ENCODE data around the gene IGFBP6.
"Not testable (repeated sequence)": the region's sequence is repeated elsewhere in the genome, so short reads cannot be mapped to it uniquely, and the experiment has no call there.

The IGFBP6 gene

GRCh38 chr12:53070877-53071492 lies 26.5 kb upstream of the IGFBP6 start:
- no peak for DNase-seq (ENCODE audit: low spot score)

- DNase-seq (ENCODE audit: low spot score), result no peak
Observed at GRCh38 chr12:53071591-53072551, 25.6 kb upstream of the IGFBP6 start.

DNA sequence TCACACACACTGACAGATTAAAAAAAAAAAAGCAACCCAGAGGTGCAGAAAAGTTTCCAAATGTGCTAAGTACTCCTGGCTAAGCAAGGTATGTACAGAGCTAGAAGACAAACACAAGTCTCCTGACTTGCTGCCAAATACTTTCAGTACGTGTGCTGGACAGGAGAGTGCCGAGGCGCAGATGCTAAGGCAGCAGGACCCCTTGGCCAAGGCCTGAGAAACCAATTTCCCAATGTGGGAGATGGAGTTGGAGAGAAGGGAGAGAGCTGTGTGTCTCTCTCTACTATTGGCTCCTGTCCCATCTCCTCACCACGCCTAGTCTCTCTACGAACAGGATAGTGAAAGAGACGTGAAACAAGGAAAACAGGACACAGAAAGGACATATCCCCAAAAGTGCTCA lies 23.6 kb upstream of the IGFBP6 start:
- no peak for DNase-seq (ENCODE audit: low spot score)

GRCh38 chr12:53074283-53074998 lies 23.0 kb upstream of the IGFBP6 start:
- DNase-seq (ENCODE audit: low spot score), result no peak

DNA sequence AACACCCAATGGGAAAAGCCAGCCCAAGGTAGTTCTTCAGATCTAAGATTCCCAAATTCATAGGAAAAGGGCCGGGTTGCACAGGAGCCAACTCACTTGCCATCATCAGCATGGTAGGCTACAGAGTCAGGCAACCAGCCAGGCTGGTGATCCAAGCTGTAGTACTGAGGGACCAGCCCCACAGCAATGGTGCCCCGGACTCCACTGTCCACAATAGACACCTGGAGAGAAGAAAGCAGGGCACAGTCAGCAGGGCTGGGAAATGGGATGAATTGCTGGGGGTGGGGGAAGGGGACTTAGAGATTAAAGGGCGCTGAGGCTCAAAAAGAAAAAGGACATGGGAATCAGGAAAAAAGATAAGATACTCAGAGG lies 22.5 kb upstream of the IGFBP6 start:
- DNase-seq (ENCODE audit: low spot score), result no peak

DNA sequence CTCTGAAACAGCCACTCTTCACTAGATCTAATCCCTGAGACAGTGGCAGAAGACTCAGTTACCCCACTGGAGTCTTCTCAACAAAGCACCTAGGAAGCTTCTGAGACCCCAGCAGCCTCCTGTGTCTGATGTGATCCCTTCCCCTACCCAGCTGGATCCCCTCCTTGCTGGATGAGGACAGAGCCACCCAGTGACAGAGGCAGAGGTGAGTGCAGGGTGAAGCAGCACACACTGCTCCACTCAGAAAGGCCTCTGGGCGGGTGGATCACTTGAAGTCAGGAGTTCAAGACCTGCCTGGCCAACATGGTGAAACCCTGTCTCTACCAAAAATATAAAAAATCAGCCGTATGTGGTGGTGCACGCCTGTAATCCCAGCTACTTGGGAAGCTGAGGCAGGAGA lies 21.0 kb upstream of the IGFBP6 start:
- DNase-seq (ENCODE audit: low spot score), result no peak

DNA sequence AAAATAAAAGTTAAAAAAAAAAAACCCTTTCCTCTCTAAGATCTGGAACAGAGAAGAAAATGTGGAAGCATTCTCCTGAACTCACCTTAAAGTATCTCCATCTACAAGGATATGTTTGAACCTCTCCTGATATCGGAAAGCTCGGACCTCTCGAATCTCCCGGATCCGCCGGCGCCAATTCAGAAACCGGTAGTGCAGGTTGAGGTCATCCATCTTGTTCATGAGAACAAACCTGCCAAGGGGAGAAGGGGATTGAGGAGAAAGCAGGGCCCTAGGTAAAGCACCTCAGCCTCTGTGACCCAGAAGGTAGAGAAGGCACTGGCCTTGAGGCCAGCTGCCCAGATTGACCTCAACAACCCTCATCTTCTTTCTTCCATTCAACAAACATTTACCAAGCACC lies 20.4 kb upstream of the IGFBP6 start:
- DNase-seq (ENCODE audit: low spot score), result no peak

DNA sequence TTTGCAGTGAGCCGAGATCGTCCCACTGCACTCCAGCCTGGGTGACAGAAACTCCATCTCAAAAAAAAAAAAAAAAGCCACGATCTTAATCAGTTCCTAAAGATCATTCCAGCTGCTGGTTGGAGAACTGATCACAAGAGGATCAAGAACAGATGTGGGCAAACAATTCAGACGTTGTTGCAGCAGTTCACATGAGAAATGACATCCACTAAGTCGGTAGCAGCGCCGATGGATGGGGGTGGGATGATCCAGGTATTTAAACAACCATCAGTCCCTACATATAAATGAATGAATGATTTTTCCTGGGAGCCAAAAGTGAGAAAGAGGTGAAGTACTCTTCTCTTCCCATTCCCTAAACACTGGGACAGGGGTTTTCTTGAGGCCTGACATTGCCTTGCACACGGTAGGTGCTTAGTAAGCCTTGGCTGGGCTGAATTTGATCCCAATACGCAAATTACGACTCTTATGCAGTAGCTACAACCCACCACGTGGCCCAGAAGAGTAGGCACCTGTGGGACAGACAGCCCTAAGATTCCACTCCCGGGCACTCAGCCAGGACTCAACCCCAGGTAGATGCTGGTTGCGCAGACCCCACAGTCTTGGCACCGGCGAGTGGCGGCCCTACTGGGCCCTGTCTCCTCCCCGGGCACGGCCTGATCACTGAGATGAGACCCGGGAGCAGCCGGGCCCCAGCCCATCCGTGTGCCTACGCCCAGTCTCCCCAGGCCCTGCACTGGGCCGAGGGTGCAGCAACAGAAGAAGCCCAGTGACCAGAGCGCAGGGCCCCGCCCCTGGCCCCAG lies 18.8 kb upstream of the IGFBP6 start:
- DNase-seq (ENCODE audit: low spot score), result no peak

DNA sequence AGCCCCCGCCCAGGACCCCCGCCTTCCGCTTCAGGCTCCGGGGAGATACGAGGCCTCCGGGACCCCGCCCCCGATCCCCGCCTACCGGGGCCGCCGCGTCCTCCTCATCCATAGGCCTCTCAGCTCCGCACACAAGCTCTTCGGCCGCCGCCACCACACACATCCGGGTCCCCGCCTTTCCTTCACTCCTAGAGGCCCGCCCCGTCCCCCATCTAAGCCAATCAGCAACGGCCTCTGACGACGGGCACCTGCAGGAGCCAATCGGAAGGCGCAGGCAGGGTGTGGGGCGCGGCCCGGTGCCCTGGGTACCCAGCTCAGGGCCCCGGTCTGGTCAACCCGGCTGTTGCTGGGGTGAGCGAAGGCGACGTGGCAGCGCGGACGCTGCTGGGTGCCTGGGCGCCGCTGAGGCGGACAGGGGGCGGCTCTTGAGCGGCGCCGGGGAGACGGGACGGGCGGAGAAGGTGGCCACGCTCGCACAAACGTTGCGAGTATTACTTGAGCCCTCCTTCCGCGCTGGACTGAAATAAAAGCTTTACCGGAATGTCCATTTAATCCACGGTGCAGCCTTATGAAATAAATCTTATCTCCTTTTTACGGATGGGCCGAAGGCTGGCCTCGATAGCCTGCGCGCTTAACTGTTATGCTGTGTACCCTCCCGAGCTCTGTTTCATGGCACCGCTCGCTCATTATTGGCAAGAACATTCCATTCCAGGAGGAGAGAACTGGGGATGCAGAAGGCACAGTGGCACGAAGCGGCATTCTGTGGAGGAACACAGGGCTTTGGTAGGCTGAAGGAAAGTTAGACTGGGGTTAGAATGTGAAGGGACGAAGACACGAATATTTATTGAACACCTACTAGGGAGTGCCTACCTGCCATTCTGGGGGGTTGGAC lies 18.0 kb upstream of the IGFBP6 start, which contains the start of gene SPRYD3:
Gene SPRYD3 (minus strand): TSS at position 165 of the 892 bp plus-strand sequence. CDS start 57 bp downstream, at position 108.
- DNase-seq (ENCODE audit: low spot score), result peak; percentile 100

DNA sequence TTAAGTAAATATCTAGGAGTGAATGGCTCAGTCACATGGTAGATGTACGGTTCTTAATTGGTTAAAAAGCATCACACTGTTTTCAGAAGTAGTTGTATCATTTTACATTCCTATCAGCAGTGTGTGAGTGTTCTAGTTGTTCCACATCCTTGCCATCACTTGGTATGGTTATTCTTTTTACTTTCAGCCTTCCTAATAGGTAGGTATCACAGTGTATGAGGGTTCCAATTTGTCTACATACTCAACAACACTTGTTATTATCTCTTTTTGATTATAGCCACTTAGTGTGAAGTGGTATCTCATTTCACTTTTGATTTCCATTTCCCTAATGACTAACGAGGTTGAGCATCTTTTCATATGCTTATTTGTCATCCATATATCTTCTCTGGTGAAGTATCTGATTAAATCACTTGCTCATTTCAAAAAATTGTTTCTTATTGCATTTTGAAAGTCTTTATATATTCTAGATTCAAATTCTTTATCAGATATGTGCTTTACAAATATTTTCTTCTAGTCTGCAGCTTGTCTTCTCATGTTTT lies 14.8 kb upstream of the IGFBP6 start:
- DNase-seq (ENCODE audit: low spot score), result no peak

- no peak for DNase-seq (ENCODE audit: low spot score)
Observed at GRCh38 chr12:53086361-53086760, 11.1 kb upstream of the IGFBP6 start.

GRCh38 chr12:53090105-53090504 lies 7.4 kb upstream of the IGFBP6 start:
- no peak for DNase-seq (ENCODE audit: low spot score)

DNA sequence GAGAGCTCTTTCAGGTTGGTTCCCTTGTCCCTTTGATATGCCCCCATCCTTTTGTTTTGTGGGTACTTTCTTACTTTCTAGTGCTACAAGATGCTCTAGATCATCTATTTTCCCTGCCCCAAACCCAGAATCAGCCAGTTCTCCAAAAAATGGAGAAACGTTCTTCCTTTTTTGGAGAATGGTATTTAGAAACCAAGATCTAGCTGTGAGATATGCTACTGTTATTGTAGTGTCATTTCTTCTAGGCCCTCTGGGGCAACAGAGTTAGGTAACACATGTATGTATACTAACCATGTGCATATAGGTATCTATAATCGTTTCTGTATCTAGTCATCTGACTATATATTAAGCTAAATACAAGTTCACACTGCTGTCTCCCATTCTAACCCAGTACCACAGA lies 6.9 kb upstream of the IGFBP6 start:
- no peak for DNase-seq (ENCODE audit: low spot score)

DNA sequence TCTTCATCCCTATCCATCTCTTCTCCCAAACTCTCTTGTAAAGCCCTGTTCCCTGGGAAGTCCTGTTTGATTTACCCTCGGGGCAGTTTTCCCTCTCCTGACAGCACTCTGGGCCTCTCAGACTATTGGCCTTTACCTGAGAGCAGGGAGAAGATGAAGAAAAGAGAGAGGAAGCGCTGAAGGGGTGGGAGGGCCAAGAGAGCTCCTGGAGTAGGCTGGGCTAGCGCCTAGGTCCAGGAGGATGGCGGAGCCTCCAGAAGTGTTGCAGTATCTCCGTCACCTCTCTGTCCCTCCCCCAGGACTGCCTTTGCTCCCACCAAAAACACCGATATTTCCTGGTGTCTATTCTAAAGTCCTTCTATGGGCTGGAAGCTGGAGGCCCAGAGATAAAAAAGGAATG lies 5.7 kb upstream of the IGFBP6 start:
- no peak for DNase-seq (ENCODE audit: low spot score)

DNA sequence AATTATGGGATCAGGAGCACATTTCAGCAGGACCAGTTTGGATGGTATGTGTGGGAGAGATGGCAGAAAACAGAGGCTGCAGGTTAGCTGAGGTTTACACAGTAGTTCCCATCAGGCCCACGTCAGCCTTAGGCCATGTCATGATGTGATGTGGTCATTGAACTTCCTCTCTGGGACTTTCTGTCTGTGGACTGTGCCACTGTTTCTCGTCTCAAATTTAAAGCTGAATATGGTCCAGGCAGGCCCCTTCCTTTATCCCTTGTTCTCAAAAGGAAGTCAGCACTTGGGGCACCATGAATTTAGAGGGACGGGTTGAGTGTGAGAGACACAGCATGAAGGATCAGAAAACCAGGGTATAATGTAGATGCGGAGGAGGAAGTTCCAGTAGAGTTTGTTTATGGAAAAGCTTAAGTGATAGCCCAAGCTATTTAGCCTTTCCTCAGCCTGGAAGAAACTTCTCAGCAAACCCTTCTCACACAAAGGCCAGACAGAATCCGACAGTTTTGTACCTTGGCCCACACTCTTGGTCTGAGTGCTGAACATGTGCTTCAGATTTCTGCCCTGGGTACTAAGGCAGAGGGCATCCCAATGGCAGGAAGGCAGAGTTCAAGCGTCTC lies 3.6 kb upstream of the IGFBP6 start:
- DNase-seq (ENCODE audit: low spot score), result no peak

DNA sequence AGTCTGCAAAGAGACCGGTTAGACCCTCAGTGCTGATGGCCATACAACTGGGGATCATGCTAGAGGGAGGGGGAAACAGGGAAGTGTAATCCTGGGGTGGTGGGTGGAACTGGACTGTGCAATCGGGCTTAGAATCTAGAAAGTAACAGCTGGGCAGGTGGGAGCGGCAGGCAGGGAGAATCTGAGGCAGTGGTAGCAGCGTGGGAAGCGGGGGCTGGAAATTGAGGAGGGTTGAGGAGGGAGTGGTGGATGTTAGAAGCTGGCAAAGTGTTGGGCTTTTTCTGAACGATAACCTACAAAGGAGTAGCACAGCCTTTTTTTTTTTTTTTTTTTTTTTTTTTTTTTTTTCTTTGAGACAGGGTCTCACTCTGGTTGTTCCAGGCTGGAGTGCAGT lies 3.1 kb upstream of the IGFBP6 start:
- no peak for DNase-seq (ENCODE audit: low spot score)

DNA sequence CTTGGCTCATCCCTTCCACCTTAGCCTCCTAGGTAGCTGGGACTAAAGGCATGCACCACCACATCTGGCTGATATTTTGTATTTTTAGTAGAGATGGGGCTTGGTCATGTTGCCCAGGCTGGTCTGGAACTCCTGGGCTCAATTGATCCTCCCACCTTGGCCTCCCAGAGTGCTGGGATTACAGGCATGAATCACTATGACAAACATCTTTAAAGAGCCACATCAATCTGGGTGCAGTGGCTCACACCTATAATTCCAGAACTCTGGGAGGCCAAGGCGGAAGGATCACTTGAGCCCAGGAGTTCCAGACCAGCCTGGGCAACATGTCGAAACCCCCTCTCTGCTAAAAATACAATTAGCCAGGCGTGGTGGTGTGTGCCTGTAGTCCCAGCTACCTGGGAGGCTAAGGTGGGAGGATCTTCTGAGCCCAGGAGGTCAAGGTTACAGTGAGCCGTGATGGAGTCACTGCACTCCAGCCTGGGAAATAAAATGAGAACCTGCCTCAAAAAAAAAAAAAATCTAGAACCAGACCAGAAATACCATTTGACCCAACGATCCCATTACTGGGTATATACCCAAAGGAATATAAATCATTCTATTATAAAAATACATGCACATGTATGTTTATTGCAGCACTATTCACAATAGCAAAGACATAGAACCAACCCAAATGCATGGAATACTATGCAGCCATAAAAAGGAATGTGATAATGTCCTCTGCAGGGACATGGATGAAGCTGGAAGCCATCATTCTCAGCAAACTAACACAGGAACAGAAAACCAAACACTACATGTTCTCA lies 2.5 kb upstream of the IGFBP6 start:
- not testable (repeated sequence) for DNase-seq (ENCODE audit: low spot score)

DNA sequence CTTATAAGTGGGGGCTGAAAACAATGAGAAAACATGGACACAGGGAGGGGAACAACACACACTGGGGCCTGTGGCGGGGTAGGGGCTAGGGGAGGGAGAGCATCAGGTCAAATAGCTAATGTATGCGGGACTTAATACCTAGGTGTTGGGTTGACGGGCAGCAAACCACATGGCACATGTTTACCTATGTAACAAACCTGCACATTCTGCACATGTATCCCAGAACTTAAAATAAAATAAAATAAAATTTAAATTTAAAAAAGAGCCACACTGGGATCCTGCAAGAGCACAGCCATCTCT lies 1.9 kb upstream of the IGFBP6 start:
- not testable (repeated sequence) for DNase-seq (ENCODE audit: low spot score)

DNA sequence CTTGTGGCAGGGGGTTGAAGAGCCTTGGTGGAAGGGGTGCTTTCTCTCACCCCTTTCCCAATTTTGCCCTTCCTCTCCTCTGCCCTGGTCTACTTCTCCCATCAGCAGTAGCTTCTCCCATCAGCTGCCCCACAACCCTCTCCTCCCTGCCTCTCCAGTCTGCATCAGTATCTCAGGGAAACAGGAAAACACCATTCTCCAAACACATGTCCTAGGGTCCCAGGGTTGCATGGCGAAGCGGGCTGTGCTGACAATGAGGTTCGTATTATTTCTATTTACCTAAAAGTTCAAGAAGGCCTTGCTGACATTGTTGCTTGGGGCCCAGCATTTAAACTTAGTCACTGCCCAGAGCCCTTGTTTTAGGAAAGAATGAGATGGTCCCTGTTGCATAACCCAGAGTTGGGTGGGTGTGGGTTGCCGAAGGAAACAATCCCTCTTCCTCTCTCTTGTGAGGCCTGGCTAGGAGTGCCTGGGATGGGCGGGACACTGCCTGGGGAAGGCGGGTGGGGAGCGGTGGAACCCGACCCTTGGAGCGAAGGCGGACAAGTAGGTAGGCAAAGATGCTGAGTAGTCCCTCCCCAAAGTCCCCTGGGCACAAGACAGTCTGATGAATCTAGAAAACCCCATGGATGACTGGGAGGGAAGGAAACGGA lies 1.3 kb upstream of the IGFBP6 start:
- DNase-seq (ENCODE audit: low spot score), result no peak

All from HuH-7.5 (cell line).